Naive thymus-derived CD4-positive, alpha-beta T cell (primary cell): ENCODE data around the gene POLR3K. TPM values are rescaled to one million over a fixed set of nuclear protein-coding genes. Genes with fewer than 3 reads are reported as not detected.
"Not testable (repeated sequence)": the region's sequence is repeated elsewhere in the genome, so short reads cannot be mapped to it uniquely, and the experiment has no call there.

Experiments
- ATAC-seq: fragments of 150-1000 bp; cut with Tn5 transposase; 2 replicates; pipeline ENCODE4 v1.10.0; 2021; ENCODE audit warnings: mild to moderate bottlenecking, moderate library complexity
- CTCF ChIA-PET: fragments of 350-600 bp; sonication (Branson Sonifier 250); formaldehyde crosslinking; loops from one replicate; lab custom pipeline; 2021; ENCODE audit warnings: antibody characterized with exemption; lab: Charles Lee
- POLR2A ChIA-PET: fragments of 350-600 bp; sonication (Branson Sonifier 250); formaldehyde crosslinking; loops from one replicate; lab custom pipeline; 2021; ENCODE audit warnings: antibody characterized with exemption, inconsistent platforms; lab: Charles Lee
- DNase-seq, 9 donors: peaks; one replicate each; pipeline versions ENCODE4 v3.0.0 to v3.0.0-alpha.2; 2020 to 2022; ENCODE audit warnings: mixed read lengths in 1 of 9
- H3K27ac ChIP-seq: one replicate; pipeline ENCODE4 v1.7.0; 2013; ENCODE audit warnings: mild to moderate bottlenecking, low read depth, low read length, moderate library complexity
- H3K27me3 ChIP-seq, 2 donors: one replicate each; pipeline ENCODE4 v1.7.0; 2013; ENCODE audit warnings: low read length in 2 of 2, mild to moderate bottlenecking in 2 of 2, moderate library complexity in 2 of 2; ENCODE audit not compliant: control insufficient read depth in 2 of 2, insufficient read depth in 2 of 2
- H3K36me3 ChIP-seq, 3 experiments: 1 replicate in 2 of 3; 2 replicates in 1 of 3; pipeline ENCODE4 v1.7.0; 2013; ENCODE audit warnings: low read length in 3 of 3, mild to moderate bottlenecking in 3 of 3, moderate library complexity in 1 of 3; ENCODE audit not compliant: insufficient read depth in 3 of 3, control insufficient read depth in 2 of 3
- H3K4me1 ChIP-seq, 2 donors: one replicate each; pipeline ENCODE4 v1.7.0; 2013; ENCODE audit warnings: low read length in 2 of 2, mild to moderate bottlenecking in 2 of 2, moderate library complexity in 1 of 2; ENCODE audit not compliant: control insufficient read depth in 2 of 2, insufficient read depth in 2 of 2
- H3K4me3 ChIP-seq: 2 replicates; pipeline ENCODE4 v1.7.0; 2013; ENCODE audit warnings: mild to moderate bottlenecking, low read length
- H3K9me3 ChIP-seq, 3 experiments: 1 replicate in 2 of 3; 2 replicates in 1 of 3; pipeline ENCODE4 v1.7.0; 2013; ENCODE audit warnings: low read length in 3 of 3; ENCODE audit not compliant: control insufficient read depth in 2 of 3
- H3K27ac Mint-ChIP-seq, 9 donors: one replicate each; pipeline ENCODE4 v1.8.0; 2020 to 2022; ENCODE audit warnings: mixed read lengths in 9 of 9, mild to moderate bottlenecking in 8 of 9, moderate library complexity in 5 of 9, inconsistent platforms in 2 of 9
- H3K27me3 Mint-ChIP-seq, 5 donors: one replicate each; pipeline ENCODE4 v1.8.0; 2021 to 2022; ENCODE audit warnings: mixed read lengths in 5 of 5, mild to moderate bottlenecking in 1 of 5
- H3K36me3 Mint-ChIP-seq, 5 donors: one replicate each; pipeline ENCODE4 v1.8.0; 2020 to 2022; ENCODE audit warnings: mixed read lengths in 5 of 5, mild to moderate bottlenecking in 3 of 5, inconsistent platforms in 1 of 5
- H3K4me1 Mint-ChIP-seq, 7 donors: one replicate each; pipeline ENCODE4 v1.8.0; 2020 to 2022; ENCODE audit warnings: mixed read lengths in 7 of 7, mild to moderate bottlenecking in 3 of 7, inconsistent platforms in 1 of 7
- H3K4me3 Mint-ChIP-seq, 10 donors: one replicate each; pipeline ENCODE4 v1.8.0; 2020 to 2022; ENCODE audit warnings: mild to moderate bottlenecking in 10 of 10, mixed read lengths in 10 of 10, moderate library complexity in 6 of 10, inconsistent platforms in 2 of 10
- H3K9me3 Mint-ChIP-seq, 11 donors: one replicate each; pipeline ENCODE4 v1.8.0; 2020 to 2022; ENCODE audit warnings: mixed read lengths in 11 of 11, mild to moderate bottlenecking in 4 of 11, inconsistent platforms in 1 of 11, moderate library complexity in 1 of 11
- intact Hi-C, 2 donors: fragments of 100-400 bp; cut with micrococcal nuclease; formaldehyde crosslinking; loops; one replicate each; pipeline ENCODE4 v1.15.1; 2023
- polyA plus RNA-seq, 2 donors: library from polyadenylated mRNA; unstranded; fragments of 300-500 nt; fragmentation: Illumina TruSeq; gene quantifications; one replicate each; pipeline ENCODE4 v1.2.3, GENCODE V29; 2021
- total RNA-seq, 6 experiments: library from RNA in 5 of 6; stranded (reverse) in 5 of 6; gene quantifications; 1 replicate in 5 of 6; 2 replicates in 1 of 6; pipeline ENCODE4 v1.2.3 and lab custom pipeline; 2021 to 2026

Gene POLR3K
- total and polyA plus RNA-seq, 7 experiments from 2014 or later = 8.5 to 45.4 (median 19.0) TPM

DNA sequence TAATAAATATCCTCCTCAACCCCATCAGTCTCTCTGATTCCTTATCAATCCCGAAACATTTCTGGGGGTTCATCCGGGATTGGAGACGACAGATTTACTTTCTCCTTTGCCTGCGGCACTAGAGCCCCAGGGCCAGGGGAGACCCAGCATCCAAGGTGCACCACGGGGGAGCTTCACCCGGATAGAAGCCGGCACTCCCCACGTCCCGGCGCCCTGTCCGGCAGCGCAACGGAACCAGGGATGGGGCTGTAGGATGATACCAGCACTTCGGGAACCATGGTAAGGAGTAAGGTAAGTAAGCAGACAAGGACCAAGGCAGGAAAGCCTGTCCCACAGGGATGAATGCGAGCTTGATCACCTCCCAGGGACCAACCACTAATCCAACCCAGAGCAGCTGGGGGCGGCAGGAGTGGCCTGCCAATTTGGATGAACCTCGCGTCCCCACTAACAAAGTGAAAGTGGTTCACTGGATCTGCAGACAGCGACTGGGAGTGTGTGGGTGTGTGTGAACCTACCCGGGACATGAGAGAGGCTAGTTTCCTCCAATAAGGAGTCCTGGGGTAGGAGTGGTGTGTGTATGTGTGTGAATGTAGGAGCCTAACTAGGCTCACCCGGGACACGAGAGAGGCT lies 11.9 kb downstream of the POLR3K start:
- Mint-ChIP-seq H3K4me1 (peaks cover 24 to 52% (median 39%) of the 10 kb centered on the region in 7 donors), H3K36me3 (peaks cover 0 to 43% (median 19%) of the 10 kb centered on the region in 5 donors), H3K4me3 (no peak overlapping the region), H3K9me3 (no peaks in the 10 kb centered on the region), H3K27me3 (no peaks in the 10 kb centered on the region), H3K27ac (peak overlapping the region in 4 of 9 donors; percentile 18 to 73 (median 67))
- intact Hi-C loops = no loop called here
- POLR2A ChIA-PET = no interaction called here
- no peak overlapping the region for H3K4me3 ChIP-seq
- peaks cover 0 to 35% (median 0%) of the 10 kb centered on the region in 3 experiments for H3K36me3 ChIP-seq
- no peaks in the 10 kb centered on the region for H3K27me3 ChIP-seq
- CTCF ChIA-PET = no interaction called here
- H3K27ac ChIP-seq = no peak overlapping the region
- no peaks in the 10 kb centered on the region for H3K9me3 ChIP-seq
- ATAC-seq = no peak
- DNase-seq = no peak
- peaks cover 13 to 22% of the 10 kb centered on the region in 2 donors for H3K4me1 ChIP-seq

- Mint-ChIP-seq H3K4me1 (peaks cover 24 to 56% (median 43%) of the 10 kb centered on the region in 7 donors), H3K27ac (peak overlapping the region in 8 of 9 donors; percentile 47 to 87 (median 68)), H3K4me3 (peak overlapping the region in 7 of 10 donors; percentile 8 to 41 (median 27)), H3K9me3 (no peaks in the 10 kb centered on the region), H3K36me3 (peaks cover 0 to 22% (median 19%) of the 10 kb centered on the region in 5 donors), H3K27me3 (no peaks in the 10 kb centered on the region)
- Histone ChIP-seq H3K9me3 (no peaks in the 10 kb centered on the region), H3K4me1 (peaks cover 13 to 22% of the 10 kb centered on the region in 2 donors), H3K27me3 (no peaks in the 10 kb centered on the region), H3K36me3 (peaks cover 0 to 13% (median 0%) of the 10 kb centered on the region in 3 experiments), H3K27ac (peak overlapping the region; percentile 44), H3K4me3 (no peak overlapping the region)
- CTCF ChIA-PET = no interaction called here
- DNase-seq = peak in 5 of 9 donors; percentile 15 to 48 (median 18)
- intact Hi-C loops = no loop called here
- ATAC-seq = peak; percentile 84
- POLR2A ChIA-PET = no interaction called here
These were observed 14.2 kb downstream of the POLR3K start for GRCh38 chr16:38941-39892.

GRCh38 chr16:38206-38605 lies 15.2 kb downstream of the POLR3K start:
- H3K27me3 Mint-ChIP-seq, DNase-seq, H3K9me3 ChIP-seq, POLR2A ChIA-PET, ATAC-seq, H3K9me3 Mint-ChIP-seq, H3K4me3 ChIP-seq, CTCF ChIA-PET, H3K27me3 ChIP-seq, intact Hi-C loops, H3K36me3 ChIP-seq: not testable (repeated sequence)
- Mint-ChIP-seq H3K36me3 (peaks cover 0 to 15% (median 13%) of the 10 kb centered on the region in 5 donors), H3K27ac (peak overlapping the region in 6 of 9 donors; percentile 22 to 75 (median 68)), H3K4me1 (peaks cover 24 to 51% (median 39%) of the 10 kb centered on the region in 7 donors), H3K4me3 (peak overlapping the region in 4 of 10 donors; percentile 21 to 41 (median 34))
- Histone ChIP-seq H3K27ac (peak overlapping the region; percentile 44), H3K4me1 (peaks cover 13 to 22% of the 10 kb centered on the region in 2 donors)

GRCh38 chr16:37511-37910 lies 15.9 kb downstream of the POLR3K start:
- CTCF ChIA-PET = no interaction called here
- DNase-seq (no peak), ATAC-seq (no peak)
- Histone ChIP-seq H3K9me3 (no peaks in the 10 kb centered on the region), H3K27ac (no peak overlapping the region), H3K4me1 (peaks cover 13 to 20% of the 10 kb centered on the region in 2 donors), H3K27me3 (no peaks in the 10 kb centered on the region), H3K36me3 (peaks cover 0 to 8% (median 0%) of the 10 kb centered on the region in 3 experiments), H3K4me3 (no peak overlapping the region)
- intact Hi-C loops = no loop called here
- H3K4me1 Mint-ChIP-seq = peaks cover 24 to 44% (median 32%) of the 10 kb centered on the region in 7 donors
- no peaks in the 10 kb centered on the region for H3K27me3 Mint-ChIP-seq
- H3K9me3 Mint-ChIP-seq = no peaks in the 10 kb centered on the region
- POLR2A ChIA-PET = no interaction called here
- peaks cover 0 to 9% (median 8%) of the 10 kb centered on the region in 5 donors for H3K36me3 Mint-ChIP-seq
- H3K27ac Mint-ChIP-seq = peak overlapping the region in 4 of 9 donors; percentile 55 to 70 (median 68)
- H3K4me3 Mint-ChIP-seq = no peak overlapping the region

GRCh38 chr16:36336-36984 lies 16.9 kb downstream of the POLR3K start:
- CTCF ChIA-PET = no interaction called here
- POLR2A ChIA-PET = no interaction called here

GRCh38 chr16:35678-36305 lies 17.6 kb downstream of the POLR3K start:
- no peaks in the 10 kb centered on the region for H3K36me3 ChIP-seq
- H3K4me3 ChIP-seq = no peak overlapping the region
- CTCF ChIA-PET = no interaction called here
- ATAC-seq (no peak), DNase-seq (no peak)
- peak overlapping the region in 1 of 9 donors; percentile 14 for H3K27ac Mint-ChIP-seq
- peaks cover 0 to 2% (median 0%) of the 10 kb centered on the region in 5 donors for H3K36me3 Mint-ChIP-seq
- no peak overlapping the region for H3K27ac ChIP-seq
- H3K9me3 Mint-ChIP-seq = no peaks in the 10 kb centered on the region
- H3K27me3 Mint-ChIP-seq = no peaks in the 10 kb centered on the region
- H3K27me3 ChIP-seq = no peaks in the 10 kb centered on the region
- H3K4me1 Mint-ChIP-seq = peaks cover 19 to 30% (median 23%) of the 10 kb centered on the region in 7 donors
- H3K4me1 ChIP-seq = peaks cover 13% of the 10 kb centered on the region in 2 donors
- POLR2A ChIA-PET = no interaction called here
- H3K4me3 Mint-ChIP-seq = no peak overlapping the region
- H3K9me3 ChIP-seq = no peaks in the 10 kb centered on the region
- intact Hi-C loops = no loop called here

More at GRCh38 chr16:36336-36984, 16.9 kb downstream of the POLR3K start:
- DNase-seq (no peak), ATAC-seq (no peak)
- Mint-ChIP-seq H3K4me1 (peaks cover 19 to 35% (median 23%) of the 10 kb centered on the region in 7 donors), H3K27me3 (no peaks in the 10 kb centered on the region), H3K9me3 (no peaks in the 10 kb centered on the region), H3K4me3 (no peak overlapping the region), H3K27ac (no peak overlapping the region), H3K36me3 (peaks cover 0 to 2% (median 0%) of the 10 kb centered on the region in 5 donors)
- H3K4me3 ChIP-seq = no peak overlapping the region
- peaks cover 13% of the 10 kb centered on the region in 2 donors for H3K4me1 ChIP-seq
- no peaks in the 10 kb centered on the region for H3K27me3 ChIP-seq
- H3K36me3 ChIP-seq = no peaks in the 10 kb centered on the region
- intact Hi-C loops = no loop called here
- no peaks in the 10 kb centered on the region for H3K9me3 ChIP-seq
- no peak overlapping the region for H3K27ac ChIP-seq
